ENCODE results near the gene KLK15. TPM values are rescaled to one million over a fixed set of nuclear protein-coding genes. Genes with fewer than 3 reads are reported as not detected.

Gene KLK15
- total RNA-seq, 1 donor from 2014 or later = not detected

- no peak for TF ChIP-seq CTCF (conservative IDR thresholded peaks at IDR 0.05)
- no peaks in the 10 kb centered on the region for H3K9me3 Mint-ChIP-seq
- peaks cover 80% of the 10 kb centered on the region for H3K27me3 Mint-ChIP-seq (ENCODE audit: low read depth)
- DNase-seq (ENCODE audit: low read depth, low spot score) = no peak
- H3K4me1 Mint-ChIP-seq = no peaks in the 10 kb centered on the region
- H3K4me3 Mint-ChIP-seq = no peak overlapping the region
- H3K36me3 Mint-ChIP-seq (ENCODE audit: low read depth) = no peaks in the 10 kb centered on the region
- no peak overlapping the region for H3K27ac Mint-ChIP-seq (ENCODE audit: unreplicated experiment)
Measured at GRCh38 chr19:50857366-50857765, 24.0 kb upstream of the KLK15 start.

GRCh38 chr19:50854636-50855410, 21.4 kb upstream of the KLK15 start, which contains the start of gene KLK3:
TSS of gene KLK3 (plus strand) at chr19:50854915. CDS start at chr19:50854956, 41 bp downstream.
- no peaks in the 10 kb centered on the region for H3K36me3 Mint-ChIP-seq (ENCODE audit: low read depth)
- no peaks in the 10 kb centered on the region for H3K9me3 Mint-ChIP-seq
- no peak for DNase-seq (ENCODE audit: low read depth, low spot score)
- H3K27me3 Mint-ChIP-seq (ENCODE audit: low read depth) = peaks cover 81% of the 10 kb centered on the region
- no peak within 1 kb of the TSS for H3K27ac Mint-ChIP-seq (ENCODE audit: unreplicated experiment)
- no peak for TF ChIP-seq CTCF (conservative IDR thresholded peaks at IDR 0.05)
- H3K4me3 Mint-ChIP-seq = no peak within 1 kb of the TSS
- H3K4me1 Mint-ChIP-seq = no peaks in the 10 kb centered on the region

GRCh38 chr19:50851620-50852019, 18.2 kb upstream of the KLK15 start:
- H3K9me3 Mint-ChIP-seq = no peaks in the 10 kb centered on the region
- no peaks in the 10 kb centered on the region for H3K4me1 Mint-ChIP-seq
- H3K4me3 Mint-ChIP-seq = no peak overlapping the region
- TF ChIP-seq CTCF (conservative IDR thresholded peaks at IDR 0.05) = no peak
- no peaks in the 10 kb centered on the region for H3K36me3 Mint-ChIP-seq (ENCODE audit: low read depth)
- DNase-seq (ENCODE audit: low read depth, low spot score) = no peak
- no peak overlapping the region for H3K27ac Mint-ChIP-seq (ENCODE audit: unreplicated experiment)
- H3K27me3 Mint-ChIP-seq (ENCODE audit: low read depth) = peaks cover 74% of the 10 kb centered on the region

- H3K9me3 Mint-ChIP-seq = no peaks in the 10 kb centered on the region
- H3K36me3 Mint-ChIP-seq (ENCODE audit: low read depth) = no peaks in the 10 kb centered on the region
- peaks cover 72% of the 10 kb centered on the region for H3K27me3 Mint-ChIP-seq (ENCODE audit: low read depth)
- no peak for TF ChIP-seq CTCF (conservative IDR thresholded peaks at IDR 0.05)
- no peaks in the 10 kb centered on the region for H3K4me1 Mint-ChIP-seq
- H3K27ac Mint-ChIP-seq (ENCODE audit: unreplicated experiment) = no peak overlapping the region
- DNase-seq (ENCODE audit: low read depth, low spot score) = no peak
- no peak overlapping the region for H3K4me3 Mint-ChIP-seq
Measured at GRCh38 chr19:50850738-50851137, 17.4 kb upstream of the KLK15 start.

- no peaks in the 10 kb centered on the region for H3K9me3 Mint-ChIP-seq
- DNase-seq (ENCODE audit: low read depth, low spot score) = no peak
- H3K36me3 Mint-ChIP-seq (ENCODE audit: low read depth) = no peaks in the 10 kb centered on the region
- no peak overlapping the region for H3K4me3 Mint-ChIP-seq
- H3K27ac Mint-ChIP-seq (ENCODE audit: unreplicated experiment) = no peak overlapping the region
- no peaks in the 10 kb centered on the region for H3K4me1 Mint-ChIP-seq
- peaks cover 85% of the 10 kb centered on the region for H3K27me3 Mint-ChIP-seq (ENCODE audit: low read depth)
- TF ChIP-seq CTCF (conservative IDR thresholded peaks at IDR 0.05) = no peak
Measured at GRCh38 chr19:50844296-50844935, 11.0 kb upstream of the KLK15 start.

Data from neural crest cell (in vitro differentiated cells).